HepG2 (cell line): ENCODE measurements around the gene RPTOR. TPM values are rescaled to one million over a fixed set of nuclear protein-coding genes. Genes with fewer than 3 reads are reported as not detected.
A peak's percentile ranks its signal among the peaks of the same experiment; 100 is the strongest.

Experiments used
- ADNP ChIP-seq: sonication (generic); formaldehyde crosslinking; IDR thresholded peaks from 2 replicates; pipeline ENCODE4 v1.4.0; 2020; ENCODE audit warnings: missing genetic modification reagents
- AHR ChIP-seq: IDR thresholded peaks from 2 replicates; pipeline ENCODE4 v1.6.1; 2018; ENCODE audit warnings: missing genetic modification reagents, missing compliant biosample characterization
- AKAP8 ChIP-seq: sonication (generic); formaldehyde crosslinking; IDR thresholded peaks from 2 replicates; pipeline ENCODE4 v1.5.1; 2020; ENCODE audit warnings: mild to moderate bottlenecking, missing genetic modification reagents
- ELF3 ChIP-seq: IDR thresholded peaks from 2 replicates; pipeline ENCODE4 v1.6.1; 2016; ENCODE audit warnings: missing genetic modification reagents, missing compliant biosample characterization
- EP300 ChIP-seq, 3 experiments: sonication (generic) in 1 of 3; formaldehyde crosslinking in 1 of 3; IDR thresholded peaks; 2 replicates each; pipeline versions ENCODE4 v1.5.1 to v1.6.1; 2011 to 2020; ENCODE audit warnings: low read depth in 2 of 3, low read length in 2 of 3, borderline replicate concordance in 1 of 3, improper control_type of control experiment in 1 of 3, mild to moderate bottlenecking in 1 of 3, missing genetic modification reagents in 1 of 3, moderate library complexity in 1 of 3
- FOXA1 ChIP-seq, 2 experiments: fragments of 450-650 bp in 1 of 2; sonication (generic) in 1 of 2; formaldehyde crosslinking in 1 of 2; IDR thresholded peaks; 2 replicates each; pipeline versions ENCODE4 v1.4.0 to v1.6.1; 2016 to 2020; ENCODE audit warnings: missing genetic modification reagents in 1 of 2
- FOXK1 ChIP-seq: sonication (generic); formaldehyde crosslinking; IDR thresholded peaks from 2 replicates; pipeline ENCODE4 v1.4.0; 2020; ENCODE audit warnings: low read depth, missing genetic modification reagents, borderline replicate concordance
- GABPA ChIP-seq, 2 experiments: IDR thresholded peaks; 2 replicates each; pipeline ENCODE4 v1.6.1; 2011 to 2016; ENCODE audit warnings: low read depth in 2 of 2, low read length in 1 of 2, missing biosample characterization in 1 of 2, missing genetic modification characterization in 1 of 2
- MAZ ChIP-seq, 2 experiments: sonication (generic) in 1 of 2; formaldehyde crosslinking in 1 of 2; IDR thresholded peaks; 2 replicates each; pipeline versions ENCODE4 v1.5.0 to v1.6.1; 2012 to 2020; ENCODE audit warnings: low read depth in 2 of 2, mild to moderate bottlenecking in 2 of 2, borderline replicate concordance in 1 of 2, improper control_type of control experiment in 1 of 2, low read length in 1 of 2, missing genetic modification reagents in 1 of 2, moderate library complexity in 1 of 2
- MTA1 ChIP-seq: sonication (generic); formaldehyde crosslinking; IDR thresholded peaks from 2 replicates; pipeline ENCODE4 v1.4.0; 2020; ENCODE audit warnings: missing genetic modification reagents, mild to moderate bottlenecking, borderline replicate concordance
- NONO ChIP-seq, 2 experiments: fragments of 450-650 bp in 1 of 2; sonication (generic) in 1 of 2; formaldehyde crosslinking in 1 of 2; IDR thresholded peaks in 1 of 2; conservative IDR thresholded peaks in 1 of 2; 2 replicates each; pipeline versions ENCODE4 v1.6.1 to v1.8.0; 2017 to 2022; ENCODE audit warnings: mild to moderate bottlenecking in 1 of 2, missing genetic modification reagents in 1 of 2, moderate library complexity in 1 of 2
- SP140L ChIP-seq: sonication (generic); formaldehyde crosslinking; IDR thresholded peaks from 2 replicates; pipeline ENCODE4 v1.4.0; 2020; ENCODE audit warnings: missing genetic modification reagents, borderline replicate concordance
- SRSF9 ChIP-seq: fragments of 200-400 bp; formaldehyde crosslinking; IDR thresholded peaks from 2 replicates; pipeline ENCODE4 v1.6.1; 2018; ENCODE audit warnings: borderline replicate concordance, mild to moderate bottlenecking, low read depth, low read length; ENCODE audit not compliant: insufficient read depth, poor library complexity, severe bottlenecking
- SUZ12 ChIP-seq: fragments of 150-350 bp; IDR thresholded peaks from 2 replicates; pipeline ENCODE4 v1.6.1; 2014; ENCODE audit warnings: low read depth, low read length
- TFDP1 ChIP-seq: IDR thresholded peaks from 2 replicates; pipeline ENCODE4 v1.6.1; 2016; ENCODE audit warnings: missing compliant biosample characterization, missing genetic modification reagents, borderline replicate concordance
- U2AF2 ChIP-seq: fragments of 200-400 bp; formaldehyde crosslinking; IDR thresholded peaks from 2 replicates; pipeline ENCODE4 v1.6.1; 2017; ENCODE audit warnings: low read depth, mild to moderate bottlenecking, low read length
- ZNF18 ChIP-seq: sonication (generic); formaldehyde crosslinking; IDR thresholded peaks from 2 replicates; pipeline ENCODE4 v1.8.0; 2022; ENCODE audit warnings: mild to moderate bottlenecking, missing genetic modification reagents; ENCODE audit not compliant: insufficient replicate concordance
- ZNF557 ChIP-seq: sonication (generic); formaldehyde crosslinking; IDR thresholded peaks from 2 replicates; pipeline ENCODE4 v1.4.0; 2020; ENCODE audit warnings: missing genetic modification reagents
- ZNF614 ChIP-seq: IDR thresholded peaks from 2 replicates; pipeline ENCODE4 v1.6.1; 2018; ENCODE audit warnings: missing biosample characterization, missing genetic modification reagents, inconsistent platforms, borderline replicate concordance
- ZNF800 ChIP-seq: sonication (generic); formaldehyde crosslinking; IDR thresholded peaks from 2 replicates; pipeline ENCODE4 v1.4.0; 2020; ENCODE audit warnings: missing genetic modification reagents
- polyA plus RNA-seq, 8 experiments: library from polyadenylated mRNA; depleted of rRNA in 3 of 8; stranded (reverse) in 7 of 8; unstranded in 1 of 8; fragments of >200 nt; fragmentation: Illumina TruSeq in 4 of 8; extraction: Trizol in 4 of 8; gene quantifications; 2 replicates each; pipeline versions ENCODE4 v1.2.1 to v1.2.3, GENCODE V29; 2011 to 2016; ENCODE audit warnings: low read depth in 4 of 8, missing spikeins in 1 of 8, mixed read lengths in 1 of 8; ENCODE audit not compliant: insufficient read depth in 1 of 8
- total RNA-seq, 5 experiments: library from RNA; depleted of rRNA; stranded (reverse); fragments of >200 nt; fragmentation: Illumina TruSeq; extraction: Trizol; gene quantifications; 2 replicates each; pipeline ENCODE4 v1.2.3, GENCODE V29; 2016; ENCODE audit warnings: low read depth in 1 of 5

The RPTOR gene
- total and polyA plus RNA-seq, 2 of the 13 experiments (the other 11 are each of a cell fraction or from before 2014, with no cell fraction given), result 6.6 to 25.3 TPM

GRCh38 chr17:80629298-80630028 lies 84.8 kb downstream of the RPTOR start (continued):
- no peak for TF ChIP-seq ZNF800 (CRISPR knock-in tag)
- peak; percentile 30; the same call in 1 of the 2 replicates for TF ChIP-seq FOXA1 (IDR thresholded peaks at IDR 0.05)
- TF ChIP-seq FOXA1 (CRISPR knock-in tag; IDR thresholded peaks at IDR 0.05), result no peak; the same call in 1 of the 2 replicates
- peak; percentile 18; the same call in 1 of the 2 replicates for TF ChIP-seq TFDP1 (CRISPR knock-in tag)
- TF ChIP-seq ZNF614 (CRISPR knock-in tag), result peak; percentile 31; the same call in 1 of the 2 replicates
- no peak for TF ChIP-seq NONO (IDR thresholded peaks at IDR 0.05)
- TF ChIP-seq NONO (CRISPR knock-in tag; conservative IDR thresholded peaks at IDR 0.05), result peak; percentile 71
- peak; percentile 25; the same call in 1 of the 2 replicates for TF ChIP-seq ELF3 (CRISPR knock-in tag)
- TF ChIP-seq ADNP, result no peak
- TF ChIP-seq U2AF2, result no peak
- TF ChIP-seq SP140L, result no peak
- no peak for TF ChIP-seq MAZ (IDR thresholded peaks at IDR 0.05; ENCODE audit: borderline replicate concordance, low read depth, low read length)
- no peak; the same call in 1 of the 2 replicates for TF ChIP-seq MAZ (CRISPR knock-in tag; IDR thresholded peaks at IDR 0.05; ENCODE audit: low read depth)
- TF ChIP-seq ZNF18 (CRISPR knock-in tag), result no peak
- no peak; the same call in 1 of the 2 replicates for TF ChIP-seq MTA1 (CRISPR knock-in tag)
- no peak for TF ChIP-seq SUZ12
- TF ChIP-seq GABPA (IDR thresholded peaks at IDR 0.05; ENCODE audit: low read depth, low read length), result no peak
- TF ChIP-seq GABPA (CRISPR knock-in tag; IDR thresholded peaks at IDR 0.05; ENCODE audit: low read depth), result 0 out of 2 replicates have a peak, but pooled peaks have one; percentile 6
- TF ChIP-seq FOXK1 (CRISPR knock-in tag), result no peak; the same call in 1 of the 2 replicates
- TF ChIP-seq EP300 (IDR thresholded peaks at IDR 0.05; ENCODE audit: low read depth in 2 of 2, low read length in 2 of 2), result peak; percentile 39 to 70; a peak in 3 of 4 replicates
- peak; percentile 59; the same call in 1 of the 2 replicates for TF ChIP-seq EP300 (CRISPR knock-in tag; IDR thresholded peaks at IDR 0.05; ENCODE audit: borderline replicate concordance)
- TF ChIP-seq AKAP8 (CRISPR knock-in tag), result 0 out of 2 replicates have a peak, but pooled peaks have one; percentile 17
- no peak for TF ChIP-seq SRSF9
- TF ChIP-seq ZNF557 (CRISPR knock-in tag), result no peak
- no peak for TF ChIP-seq AHR (CRISPR knock-in tag)
